Endodermal cell (in vitro differentiated cells): ENCODE data around the gene ALDH1A3. TPM values are rescaled to one million over a fixed set of nuclear protein-coding genes. Genes with fewer than 3 reads are reported as not detected.

Source experiments
- DNase-seq: peaks from one replicate; pipeline ENCODE4 v3.0.0-alpha.2; 2017
- H3K27ac ChIP-seq: 2 replicates; pipeline ENCODE4 v1.5.1; 2013; ENCODE audit warnings: mild to moderate bottlenecking, low read depth, low read length, moderate library complexity
- H3K27me3 ChIP-seq: 2 replicates; pipeline ENCODE4 v1.6.1; 2013; ENCODE audit warnings: mild to moderate bottlenecking, low read length, moderate library complexity; ENCODE audit not compliant: insufficient read depth, control insufficient read depth, poor library complexity, severe bottlenecking
- H3K36me3 ChIP-seq: 2 replicates; pipeline ENCODE4 v1.7.0; 2013; ENCODE audit warnings: mild to moderate bottlenecking, low read length, moderate library complexity; ENCODE audit not compliant: control insufficient read depth, insufficient read depth
- H3K4me1 ChIP-seq: one replicate; pipeline ENCODE4 v1.7.0; 2013; ENCODE audit warnings: low read length; ENCODE audit not compliant: control insufficient read depth, insufficient read depth
- H3K4me3 ChIP-seq: 2 replicates; pipeline ENCODE4 v1.5.1; 2013; ENCODE audit warnings: mild to moderate bottlenecking, low read length, moderate library complexity
- H3K9ac ChIP-seq: 2 replicates; pipeline ENCODE4 v1.6.1; 2013; ENCODE audit warnings: mild to moderate bottlenecking, low read length, moderate library complexity; ENCODE audit not compliant: poor library complexity, severe bottlenecking; ENCODE audit errors: extremely low read depth
- H3K9me3 ChIP-seq: 2 replicates; pipeline ENCODE4 v1.6.1; 2013; ENCODE audit warnings: mild to moderate bottlenecking, low read length, moderate library complexity; ENCODE audit not compliant: control insufficient read depth
- H3K27ac Mint-ChIP-seq: 2 replicates; pipeline ENCODE4 v1.8.0; 2020; ENCODE audit warnings: mixed read lengths
- H3K27me3 Mint-ChIP-seq: 2 replicates; pipeline ENCODE4 v1.8.0; 2021; ENCODE audit warnings: mild to moderate bottlenecking, mixed read lengths; ENCODE audit not compliant: insufficient read depth
- H3K36me3 Mint-ChIP-seq: 2 replicates; pipeline ENCODE4 v1.8.0; 2020; ENCODE audit warnings: low read depth, mixed read lengths
- H3K4me1 Mint-ChIP-seq: 2 replicates; pipeline ENCODE4 v1.8.0; 2020; ENCODE audit warnings: mixed read lengths
- H3K4me3 Mint-ChIP-seq: 2 replicates; pipeline ENCODE4 v1.8.0; 2020; ENCODE audit warnings: mild to moderate bottlenecking, moderate library complexity, mixed read lengths
- H3K9me3 Mint-ChIP-seq: 2 replicates; pipeline ENCODE4 v1.8.0; 2020; ENCODE audit warnings: mild to moderate bottlenecking, mixed read lengths
- CTCF ChIP-seq: fragments of 200-600 bp; sonication (generic); conservative IDR thresholded peaks from 2 replicates; pipeline ENCODE4 v1.5.0; 2021; ENCODE audit warnings: antibody characterized with exemption, mild to moderate bottlenecking
- WGBS, 2 experiments: methylation state at CpG; one replicate each; pipeline versions ENCODE4 v1.1.5 to v1.1.7; 2013; ENCODE audit warnings: missing lambda C conversion rate in 2 of 2, mixed read lengths in 1 of 2; ENCODE audit not compliant: insufficient coverage in 1 of 2, insufficient read length in 1 of 2; 5-methylcytosine and 5-hydroxymethylcytosine counted together
- total RNA-seq, 2 donors: library from RNA; stranded (reverse); fragmentation: NEBNext Ultra II Directional in 1 of 2; extraction: Animal tissue kit (Norgen Biotek cat#: 25700) in 1 of 2; gene quantifications; 2 replicates in 1 of 2; 3 replicates in 1 of 2; pipeline ENCODE4 v1.2.1, GENCODE V29; 2021

ALDH1A3 gene
- total RNA-seq, 2 donors from 2014 or later = 6.9 to 7.3 TPM

- H3K9ac ChIP-seq = no peak overlapping the region
- no peak for TF ChIP-seq CTCF
- H3K9me3 ChIP-seq = no peaks in the 10 kb centered on the region
- Mint-ChIP-seq H3K4me1 (no peaks in the 10 kb centered on the region), H3K27ac (no peak overlapping the region), H3K36me3 (peaks cover 2% of the 10 kb centered on the region), H3K27me3 (peaks cover 14% of the 10 kb centered on the region), H3K9me3 (peaks cover 5% of the 10 kb centered on the region), H3K4me3 (no peak overlapping the region)
- DNase-seq = no peak
- no peak overlapping the region for H3K4me3 ChIP-seq
- no peaks in the 10 kb centered on the region for H3K36me3 ChIP-seq
- WGBS, 2 experiments = 97% methylated on average over 4 of the region's 4 CpGs; no CpG with 5 or more reads in 1 of the 2 experiments
- H3K27ac ChIP-seq = no peak overlapping the region
- H3K4me1 ChIP-seq = no peaks in the 10 kb centered on the region
- no peaks in the 10 kb centered on the region for H3K27me3 ChIP-seq
Observed at GRCh38 chr15:100852630-100853029, 27.0 kb upstream of the ALDH1A3 start.

- TF ChIP-seq CTCF = no peak
- DNase-seq = no peak
- H3K27me3 Mint-ChIP-seq = peaks cover 9% of the 10 kb centered on the region
- Histone ChIP-seq H3K4me1 (no peaks in the 10 kb centered on the region), H3K27ac (no peak overlapping the region), H3K36me3 (no peaks in the 10 kb centered on the region), H3K27me3 (no peaks in the 10 kb centered on the region), H3K9me3 (no peaks in the 10 kb centered on the region), H3K9ac (no peak overlapping the region), H3K4me3 (no peak overlapping the region)
- peaks cover 2% of the 10 kb centered on the region for H3K36me3 Mint-ChIP-seq
- H3K4me3 Mint-ChIP-seq = no peak overlapping the region
- peaks cover 5% of the 10 kb centered on the region for H3K9me3 Mint-ChIP-seq
- no peak overlapping the region for H3K27ac Mint-ChIP-seq
- H3K4me1 Mint-ChIP-seq = no peaks in the 10 kb centered on the region
- WGBS, 2 experiments = 87 to 90% methylated on average over 12 to 15 of the region's 15 CpGs
Observed at GRCh38 chr15:100853676-100854440, 25.8 kb upstream of the ALDH1A3 start.

GRCh38 chr15:100856867-100857266, 22.8 kb upstream of the ALDH1A3 start:
- Mint-ChIP-seq H3K4me1 (peaks cover 2% of the 10 kb centered on the region), H3K27ac (no peak overlapping the region)

More at GRCh38 chr15:100856867-100857266, 22.8 kb upstream of the ALDH1A3 start:
- 77 to 97% methylated on average over 5 of the region's 5 CpGs for WGBS, 2 experiments
- DNase-seq = no peak
- no peak for TF ChIP-seq CTCF
- H3K27me3 ChIP-seq = no peaks in the 10 kb centered on the region
- H3K9ac ChIP-seq = no peak overlapping the region
- H3K4me3 Mint-ChIP-seq = no peak overlapping the region
- H3K27ac ChIP-seq = no peak overlapping the region
- no peaks in the 10 kb centered on the region for H3K36me3 ChIP-seq
- no peak overlapping the region for H3K4me3 ChIP-seq
- no peaks in the 10 kb centered on the region for H3K27me3 Mint-ChIP-seq
- no peaks in the 10 kb centered on the region for H3K4me1 ChIP-seq
- peaks cover 6% of the 10 kb centered on the region for H3K9me3 ChIP-seq
- H3K36me3 Mint-ChIP-seq = peaks cover 4% of the 10 kb centered on the region
- H3K9me3 Mint-ChIP-seq = peaks cover 14% of the 10 kb centered on the region
